DND-41 (cell line): ENCODE results near the gene UGT1A1.
"Not testable (repeated sequence)": the region's sequence is repeated elsewhere in the genome, so short reads cannot be mapped to it uniquely, and the experiment has no call there.

ENCODE experiments used
- EZH2 ChIP-seq: IDR thresholded peaks from 3 replicates; pipeline ENCODE4 v1.6.1; 2012; ENCODE audit warnings: borderline replicate concordance, low read depth, mild to moderate bottlenecking, moderate library complexity, low read length, inconsistent platforms; ENCODE audit not compliant: severe bottlenecking
- TF ChIP-seq, protein P1 (sequence below): IDR thresholded peaks from 2 replicates; pipeline ENCODE4 v1.5.1; 2012; ENCODE audit warnings: borderline replicate concordance, low read length, moderate library complexity, mild to moderate bottlenecking; ENCODE audit not compliant: poor library complexity, severe bottlenecking; ENCODE audit errors: extremely low read depth

DNA sequence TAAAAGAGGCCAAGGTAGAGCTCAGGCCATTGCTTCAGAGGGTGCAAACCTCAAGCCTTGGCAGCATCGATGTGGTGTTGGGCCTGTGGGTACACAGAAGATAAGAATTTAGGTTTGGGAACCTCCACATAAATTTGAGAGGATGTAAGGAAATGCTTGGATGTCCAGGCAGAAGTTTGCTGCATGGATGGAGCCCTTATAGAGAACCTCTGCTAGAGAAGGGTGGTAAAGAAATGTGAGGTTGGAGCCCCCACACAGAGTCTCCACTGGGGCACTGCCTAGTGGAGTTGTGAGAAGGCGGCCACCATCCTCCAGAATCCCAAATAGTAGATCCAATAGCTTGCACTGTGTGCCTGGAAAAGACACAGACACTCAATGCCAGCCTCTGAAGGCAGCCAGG, 9.4 kb upstream of the UGT1A1 start:
- TF ChIP-seq, protein P1, sequence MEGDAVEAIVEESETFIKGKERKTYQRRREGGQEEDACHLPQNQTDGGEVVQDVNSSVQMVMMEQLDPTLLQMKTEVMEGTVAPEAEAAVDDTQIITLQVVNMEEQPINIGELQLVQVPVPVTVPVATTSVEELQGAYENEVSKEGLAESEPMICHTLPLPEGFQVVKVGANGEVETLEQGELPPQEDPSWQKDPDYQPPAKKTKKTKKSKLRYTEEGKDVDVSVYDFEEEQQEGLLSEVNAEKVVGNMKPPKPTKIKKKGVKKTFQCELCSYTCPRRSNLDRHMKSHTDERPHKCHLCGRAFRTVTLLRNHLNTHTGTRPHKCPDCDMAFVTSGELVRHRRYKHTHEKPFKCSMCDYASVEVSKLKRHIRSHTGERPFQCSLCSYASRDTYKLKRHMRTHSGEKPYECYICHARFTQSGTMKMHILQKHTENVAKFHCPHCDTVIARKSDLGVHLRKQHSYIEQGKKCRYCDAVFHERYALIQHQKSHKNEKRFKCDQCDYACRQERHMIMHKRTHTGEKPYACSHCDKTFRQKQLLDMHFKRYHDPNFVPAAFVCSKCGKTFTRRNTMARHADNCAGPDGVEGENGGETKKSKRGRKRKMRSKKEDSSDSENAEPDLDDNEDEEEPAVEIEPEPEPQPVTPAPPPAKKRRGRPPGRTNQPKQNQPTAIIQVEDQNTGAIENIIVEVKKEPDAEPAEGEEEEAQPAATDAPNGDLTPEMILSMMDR = not testable (repeated sequence)
- not testable (repeated sequence) for TF ChIP-seq EZH2
